ENCODE data around the gene RGPD4. TPM values are rescaled to one million over a fixed set of nuclear protein-coding genes. Genes with fewer than 3 reads are reported as not detected.
"Not testable (repeated sequence)": the region's sequence is repeated elsewhere in the genome, so short reads cannot be mapped to it uniquely, and the experiment has no call there.

Gene RGPD4
- total RNA-seq, 2 experiments from 2014 or later, result 0.07 TPM; not detected in 1

DNA sequence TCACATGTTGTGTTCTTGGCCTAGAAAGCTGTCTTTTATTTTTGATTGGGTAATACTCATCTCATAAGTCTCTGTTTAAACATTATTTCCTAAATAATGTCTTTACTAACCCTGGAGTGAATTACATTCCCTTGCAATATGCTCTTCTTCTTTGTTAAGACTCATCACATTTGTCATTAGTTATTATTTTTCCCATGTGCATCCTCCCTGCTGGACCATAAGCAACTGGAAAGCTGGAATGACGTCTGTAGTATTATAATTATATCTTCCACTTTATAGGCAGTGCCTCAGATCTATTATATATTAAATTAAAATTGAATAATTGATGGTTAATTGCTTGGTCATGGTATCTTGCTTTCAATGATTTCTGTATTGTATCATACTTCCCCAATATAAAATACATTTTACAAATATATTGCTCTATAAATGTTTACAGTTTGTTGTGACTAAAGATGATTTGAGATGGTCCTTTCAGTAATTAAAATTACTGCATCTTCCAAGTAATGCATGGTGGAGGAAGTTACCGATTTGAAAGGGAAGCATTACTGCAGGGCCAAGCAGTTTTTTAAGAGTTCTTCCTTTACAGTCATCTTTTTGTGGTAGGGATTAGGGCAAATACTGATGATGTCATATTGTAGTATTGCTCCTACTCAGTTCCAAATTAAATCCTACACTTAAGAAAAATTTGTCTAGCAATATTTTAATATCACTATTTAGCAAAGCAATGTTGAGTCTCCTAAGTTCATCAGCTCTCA is 2.1 kb upstream of the RGPD4 start:
- CTCF ChIA-PET, result no interaction called here
- ATAC-seq (no peak), DNase-seq (no peak)
- no peak for TF ChIP-seq CTCF (IDR thresholded peaks at IDR 0.05)
- no peaks in the 10 kb centered on the region for H3K27me3 Mint-ChIP-seq
- no peak overlapping the region for H3K27ac Mint-ChIP-seq
- POLR2A ChIA-PET, result no interaction called here
- H3K36me3 Mint-ChIP-seq (ENCODE audit: low read depth), result no peaks in the 10 kb centered on the region
- H3K9me3 Mint-ChIP-seq, result no peaks in the 10 kb centered on the region
- H3K4me1 Mint-ChIP-seq (ENCODE audit: low read depth), result no peaks in the 10 kb centered on the region
- intact Hi-C loops (cut with micrococcal nuclease), result no loop called here
- no peak overlapping the region for H3K4me3 Mint-ChIP-seq

GRCh38 chr2:107825206-107825563 is 1.5 kb upstream of the RGPD4 start:
- POLR2A ChIA-PET, result no interaction called here
- no peaks in the 10 kb centered on the region for H3K27me3 Mint-ChIP-seq
- no peak for TF ChIP-seq CTCF (IDR thresholded peaks at IDR 0.05)
- no peaks in the 10 kb centered on the region for H3K4me1 Mint-ChIP-seq (ENCODE audit: low read depth)
- no peaks in the 10 kb centered on the region for H3K36me3 Mint-ChIP-seq (ENCODE audit: low read depth)
- H3K4me3 Mint-ChIP-seq, result no peak overlapping the region
- intact Hi-C loops (cut with micrococcal nuclease), result no loop called here
- no peak for ATAC-seq
- H3K27ac Mint-ChIP-seq, result no peak overlapping the region
- DNase-seq, result no peak
- CTCF ChIA-PET, result no interaction called here
- H3K9me3 Mint-ChIP-seq, result no peaks in the 10 kb centered on the region

- H3K27ac Mint-ChIP-seq; H3K27me3 Mint-ChIP-seq; intact Hi-C loops (cut with micrococcal nuclease); CTCF ChIA-PET; ATAC-seq; H3K9me3 Mint-ChIP-seq; POLR2A ChIA-PET; H3K4me3 Mint-ChIP-seq; H3K4me1 Mint-ChIP-seq (ENCODE audit: low read depth); H3K36me3 Mint-ChIP-seq (ENCODE audit: low read depth); DNase-seq: not testable (repeated sequence)
Observed at GRCh38 chr2:107829514-107829913, 2.8 kb downstream of the RGPD4 start.

DNA sequence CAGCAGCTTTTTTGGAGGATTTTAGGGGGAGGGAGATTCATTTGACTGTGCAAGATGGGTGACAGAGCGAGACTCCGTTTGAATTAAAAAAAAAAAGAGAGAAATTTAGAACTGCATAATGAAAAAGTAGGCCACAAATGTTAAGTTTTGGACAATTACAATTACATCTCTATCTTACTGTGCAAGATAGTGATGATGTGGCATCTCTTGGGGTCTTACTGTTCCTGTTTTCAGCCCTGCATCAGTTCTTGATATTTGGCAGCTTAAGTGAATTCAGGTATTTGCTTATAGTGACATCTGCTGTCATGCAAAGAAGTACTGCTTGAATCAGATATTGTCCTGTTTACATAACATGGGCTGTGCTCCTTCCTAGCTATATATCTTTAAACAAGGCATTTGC is 6.5 kb downstream of the RGPD4 start:
- DNase-seq; POLR2A ChIA-PET; H3K36me3 Mint-ChIP-seq (ENCODE audit: low read depth); ATAC-seq; H3K27ac Mint-ChIP-seq; H3K9me3 Mint-ChIP-seq; intact Hi-C loops (cut with micrococcal nuclease); CTCF ChIA-PET; H3K27me3 Mint-ChIP-seq; H3K4me3 Mint-ChIP-seq; H3K4me1 Mint-ChIP-seq (ENCODE audit: low read depth): not testable (repeated sequence)

DNA sequence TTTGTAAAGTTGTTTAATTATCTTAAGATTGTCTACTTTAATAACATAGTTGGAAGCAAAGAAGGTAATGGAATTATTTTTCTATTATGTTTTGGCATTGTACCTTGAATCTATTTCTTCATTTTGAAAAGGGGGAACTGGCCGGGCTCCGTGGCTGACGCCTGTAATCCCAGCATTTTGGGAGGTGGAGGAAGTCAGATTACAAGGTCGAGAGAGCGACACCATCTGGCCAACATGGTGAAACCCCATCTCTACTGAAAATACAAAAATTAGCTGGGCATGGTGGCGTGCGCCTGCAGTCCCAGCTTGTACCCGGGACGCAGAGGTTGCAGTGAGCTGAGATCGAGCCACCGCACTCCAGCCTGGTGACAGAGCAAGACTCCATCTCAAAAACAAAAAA is 6.9 kb downstream of the RGPD4 start:
- POLR2A ChIA-PET; H3K4me1 Mint-ChIP-seq (ENCODE audit: low read depth); H3K27me3 Mint-ChIP-seq; H3K9me3 Mint-ChIP-seq; DNase-seq; CTCF ChIA-PET; H3K27ac Mint-ChIP-seq; H3K36me3 Mint-ChIP-seq (ENCODE audit: low read depth); H3K4me3 Mint-ChIP-seq; ATAC-seq; intact Hi-C loops (cut with micrococcal nuclease): not testable (repeated sequence)

- POLR2A ChIA-PET; intact Hi-C loops (cut with micrococcal nuclease); H3K9me3 Mint-ChIP-seq; DNase-seq; H3K27me3 Mint-ChIP-seq; H3K4me3 Mint-ChIP-seq; ATAC-seq; H3K4me1 Mint-ChIP-seq (ENCODE audit: low read depth); CTCF ChIA-PET; H3K27ac Mint-ChIP-seq; H3K36me3 Mint-ChIP-seq (ENCODE audit: low read depth): not testable (repeated sequence)
Observed at GRCh38 chr2:107916121-107916520, 89.4 kb downstream of the RGPD4 start.

GRCh38 chr2:107916696-107917370 is 90.1 kb downstream of the RGPD4 start:
- ATAC-seq, H3K4me3 Mint-ChIP-seq: not testable (repeated sequence)

More at GRCh38 chr2:107916696-107917370, 90.1 kb downstream of the RGPD4 start:
- CTCF ChIA-PET; DNase-seq; H3K9me3 Mint-ChIP-seq; H3K36me3 Mint-ChIP-seq (ENCODE audit: low read depth); H3K27me3 Mint-ChIP-seq; POLR2A ChIA-PET; H3K27ac Mint-ChIP-seq; intact Hi-C loops (cut with micrococcal nuclease); H3K4me1 Mint-ChIP-seq (ENCODE audit: low read depth): not testable (repeated sequence)
